ENCODE results near the gene IL22RA2.

GRCh38 chr6:137213331-137213740 is 39.9 kb upstream of the IL22RA2 start:
- TF ChIP-seq CTCF (IDR thresholded peaks at IDR 0.05 in 4 of 5, conservative IDR thresholded peaks at IDR 0.05 in 1 of 5) (no peak), POLR2A (IDR thresholded peaks at IDR 0.05) (no peak)

All from gastrocnemius medialis (tissue), 4 donors.